GM12891 (cell line): ENCODE measurements around the gene MYO5B. TPM values are rescaled to one million over a fixed set of nuclear protein-coding genes. Genes with fewer than 3 reads are reported as not detected.
"Not testable (repeated sequence)": the region's sequence is repeated elsewhere in the genome, so short reads cannot be mapped to it uniquely, and the experiment has no call there.

Experiments used
- DNase-seq: peaks from one replicate; pipeline ENCODE4 v3.0.0; 2011; ENCODE audit warnings: low spot score; ENCODE audit not compliant: insufficient read length
- FAIRE-seq: peaks from 2 replicates; lab custom pipeline; 2011; peaks lifted over from hg19 to GRCh38; lab: Jason Lieb, UNC
- PAX5 ChIP-seq: IDR thresholded peaks from 2 replicates; pipeline ENCODE4 v1.6.1; 2011; ENCODE audit warnings: low read length, moderate library complexity, mild to moderate bottlenecking; ENCODE audit not compliant: insufficient read depth, severe bottlenecking
- POLR2A ChIP-seq: IDR thresholded peaks from 2 replicates; pipeline ENCODE4 v1.6.1; 2011; ENCODE audit warnings: low read depth, low read length, control low read depth
- POLR2AphosphoS5 ChIP-seq: IDR thresholded peaks from 2 replicates; pipeline ENCODE4 v1.6.1; 2011; ENCODE audit warnings: low read depth, low read length, control low read depth
- POU2F2 ChIP-seq: IDR thresholded peaks from 2 replicates; pipeline ENCODE4 v1.6.1; 2011; ENCODE audit warnings: low read depth, mild to moderate bottlenecking, control low read depth, low read length, moderate library complexity
- SPI1 ChIP-seq: IDR thresholded peaks from 2 replicates; pipeline ENCODE4 v1.6.1; 2011; ENCODE audit warnings: low read depth, low read length, control low read depth
- TAF1 ChIP-seq: IDR thresholded peaks from 2 replicates; pipeline ENCODE4 v1.6.1; 2011; ENCODE audit warnings: low read depth, low read length, control low read depth
- polyA plus RNA-seq: library from polyadenylated mRNA; unstranded; fragments of >200 nt; gene quantifications from one replicate; pipeline ENCODE4 v1.2.1, GENCODE V29; 2012; ENCODE audit warnings: low read depth, missing spikeins, inconsistent platforms; ENCODE audit not compliant: missing spikeins

Gene MYO5B
- polyA plus RNA-seq = 0.08 TPM

DNA sequence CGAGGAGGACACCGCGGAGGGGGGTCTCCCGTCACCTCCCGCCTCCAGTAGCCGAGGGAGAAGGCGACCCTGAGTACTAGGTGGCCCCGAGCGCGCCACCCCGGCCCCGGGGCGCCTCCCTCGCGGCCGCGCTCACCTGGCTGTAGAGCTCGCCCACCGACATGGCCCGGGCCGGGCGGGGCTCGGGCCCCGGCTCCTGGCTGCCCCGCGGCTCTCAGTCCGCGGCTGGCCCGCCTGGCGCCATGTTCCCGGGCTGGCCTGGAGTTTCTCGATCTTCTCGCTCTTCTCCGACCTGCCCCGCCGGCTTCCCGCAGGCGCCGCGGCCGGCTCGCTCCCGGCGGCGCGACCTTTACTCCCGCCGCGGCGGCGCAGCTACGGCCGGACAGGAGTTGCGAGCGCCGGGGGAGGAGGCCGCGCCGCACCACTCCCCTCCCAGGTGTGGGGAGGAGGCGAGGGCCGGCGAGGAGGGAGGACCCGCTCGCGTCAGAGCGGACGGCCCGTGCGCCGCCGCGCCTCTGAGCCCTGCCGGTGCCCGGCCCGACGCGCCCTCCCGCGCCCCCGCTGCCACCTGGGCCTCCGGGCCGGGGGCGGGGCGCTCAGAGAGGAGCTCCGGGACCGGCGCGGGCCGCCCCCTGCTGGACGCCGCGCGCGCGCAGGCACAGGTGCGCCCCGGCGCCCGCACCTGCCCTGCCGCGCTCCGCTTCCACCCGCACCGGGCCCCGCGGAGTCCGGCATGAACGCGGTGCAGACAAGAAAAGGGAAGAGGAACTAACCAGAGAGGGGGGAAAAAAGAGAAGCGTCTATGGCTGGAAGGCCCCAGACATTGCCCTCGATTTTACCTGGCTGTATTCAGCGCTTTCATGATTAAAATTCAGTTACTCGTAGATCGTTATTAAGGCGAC, at the start of gene MYO5B:
Gene MYO5B (minus strand): TSS at position 517 of the 902 bp plus-strand sequence. CDS start 354 bp downstream, at position 163.
- FAIRE-seq (peak; percentile 40), DNase-seq (peak; percentile 75)
- TF ChIP-seq SPI1 (no peak), TAF1 (no peak), POLR2AphosphoS5 (no peak), POLR2A (no peak), PAX5 (no peak), POU2F2 (no peak)

DNA sequence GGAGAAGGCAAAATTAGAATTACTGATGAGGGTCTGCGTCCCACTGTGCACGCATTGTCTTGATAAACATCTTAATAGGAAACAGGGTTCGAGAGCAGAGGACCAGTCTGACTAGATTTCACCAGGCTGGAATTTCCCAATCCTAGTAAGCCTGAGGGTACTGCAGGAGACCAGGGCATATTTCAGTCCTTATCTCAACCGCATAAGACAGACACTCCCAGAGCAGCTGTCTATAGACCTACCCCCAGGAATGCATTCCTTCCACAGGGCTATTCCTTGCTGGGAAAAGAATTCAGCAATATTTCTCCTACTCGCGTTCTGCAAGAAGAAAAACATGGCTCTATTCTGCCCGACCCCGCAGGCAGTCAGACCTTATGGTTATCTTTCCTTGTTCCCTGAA, 46.8 kb upstream of the MYO5B start:
- DNase-seq, FAIRE-seq: not testable (repeated sequence)

DNA sequence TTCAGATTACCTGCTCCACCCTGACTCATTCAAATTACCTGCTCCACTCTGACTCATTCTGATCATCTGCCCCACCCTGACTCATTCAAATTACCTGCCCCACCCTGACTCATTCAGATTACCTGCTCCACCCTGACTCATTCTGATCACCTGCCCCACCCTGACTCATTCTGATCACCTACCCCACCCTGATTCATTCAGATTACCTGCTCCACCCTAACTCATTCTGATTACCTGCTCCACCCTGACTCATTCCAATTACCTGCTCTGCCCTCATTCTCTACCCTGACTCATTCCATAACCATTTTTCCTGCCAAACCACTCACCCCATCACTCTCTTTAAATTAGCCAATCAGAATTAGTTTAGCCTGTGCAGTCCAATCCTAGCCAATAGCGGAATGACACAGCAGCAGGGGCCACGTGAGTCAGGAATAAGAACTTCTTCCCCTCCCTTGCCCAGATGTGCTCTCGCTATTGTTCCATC, 45.2 kb upstream of the MYO5B start:
- FAIRE-seq = no peak
- DNase-seq = no peak
- TF ChIP-seq TAF1 (no peak), PAX5 (no peak), POLR2A (no peak), POU2F2 (no peak), POLR2AphosphoS5 (no peak), SPI1 (no peak)

- FAIRE-seq (no peak), DNase-seq (no peak)
- TF ChIP-seq TAF1 = no peak
- no peak for TF ChIP-seq POLR2A
- no peak for TF ChIP-seq SPI1
- no peak for TF ChIP-seq POLR2AphosphoS5
- TF ChIP-seq POU2F2 = no peak
- TF ChIP-seq PAX5 = no peak
Measured at GRCh38 chr18:50232419-50232818, 37.5 kb upstream of the MYO5B start.

DNA sequence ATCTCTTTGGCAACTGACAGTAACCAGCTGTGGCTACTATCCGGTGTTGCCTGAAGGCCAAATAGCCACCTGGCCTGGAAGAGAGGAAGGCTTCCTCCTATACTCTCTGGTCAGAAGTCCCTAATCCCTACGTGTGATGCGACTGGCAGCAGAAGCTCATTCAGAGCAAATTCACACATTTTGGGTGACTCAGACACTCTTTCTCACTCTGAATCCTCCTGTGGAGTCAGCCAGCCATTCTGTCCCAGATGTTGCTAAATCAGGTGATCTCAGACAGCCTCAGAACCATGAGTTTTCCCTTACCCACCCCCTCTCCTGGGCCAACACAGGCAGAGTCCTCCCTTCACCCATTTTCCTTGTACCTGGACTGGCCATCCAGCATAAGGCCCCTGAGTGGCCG, 36.7 kb upstream of the MYO5B start:
- DNase-seq (no peak), FAIRE-seq (no peak)
- TF ChIP-seq POLR2AphosphoS5 = no peak
- TF ChIP-seq POU2F2 = no peak
- TF ChIP-seq PAX5 = no peak
- TF ChIP-seq TAF1 = no peak

DNA sequence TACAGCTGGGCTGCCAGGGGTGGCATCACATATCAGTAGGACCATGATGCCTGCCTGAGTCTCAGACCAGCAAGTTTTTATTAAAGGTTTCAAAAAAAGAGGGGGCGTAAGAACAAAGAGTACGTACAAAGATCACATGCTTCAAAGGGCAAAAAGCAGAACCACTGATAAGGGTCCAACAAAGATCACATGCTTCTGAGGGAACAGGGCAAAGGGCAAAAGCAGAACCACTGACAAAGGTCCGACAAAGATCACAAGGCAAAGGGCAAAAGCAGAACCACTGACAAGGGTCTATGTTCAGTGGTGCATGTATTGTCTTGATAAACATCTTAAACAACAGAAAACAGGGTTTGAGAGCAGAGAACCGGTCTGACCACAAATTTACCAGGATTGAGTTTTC, 25.3 kb upstream of the MYO5B start:
- not testable (repeated sequence) for DNase-seq, FAIRE-seq

- no peak for DNase-seq
- FAIRE-seq = peak; percentile 75
- TF ChIP-seq PAX5 (no peak), POLR2A (no peak), POLR2AphosphoS5 (no peak), POU2F2 (no peak), SPI1 (no peak), TAF1 (no peak)
Measured at GRCh38 chr18:50218432-50219197, 23.7 kb upstream of the MYO5B start.

GRCh38 chr18:50209311-50209710, 14.4 kb upstream of the MYO5B start:
- no peak for TF ChIP-seq TAF1
- TF ChIP-seq POLR2A = no peak
- no peak for TF ChIP-seq SPI1
- TF ChIP-seq PAX5 = no peak
- no peak for TF ChIP-seq POLR2AphosphoS5
- no peak for TF ChIP-seq POU2F2
- FAIRE-seq = no peak
- no peak for DNase-seq

- DNase-seq (no peak), FAIRE-seq (no peak)
- TF ChIP-seq SPI1 (no peak), POU2F2 (no peak), POLR2A (no peak), PAX5 (no peak), POLR2AphosphoS5 (no peak), TAF1 (no peak)
Measured at GRCh38 chr18:50207722-50208121, 12.8 kb upstream of the MYO5B start.
